Prostate gland (tissue), 2 donors: ENCODE measurements around the gene POU6F2.

ENCODE experiments used
- POLR2A ChIP-seq: fragments of 450-650 bp; IDR thresholded peaks from one replicate; pipeline ENCODE4 v1.6.1; 2016; ENCODE audit warnings: antibody characterized with exemption, mild to moderate bottlenecking
- POLR2AphosphoS5 ChIP-seq: sonication (generic); formaldehyde crosslinking; IDR thresholded peaks from one replicate; pipeline ENCODE4 v1.6.1; 2017; ENCODE audit warnings: antibody characterized with exemption
- TF ChIP-seq, protein P1 (sequence below), 4 experiments: fragments of 200-600 bp in 2 of 4; fragments of 450-650 bp in 2 of 4; sonication (generic) in 2 of 4; IDR thresholded peaks; 1 replicate in 3 of 4; 2 replicates in 1 of 4; pipeline ENCODE4 v1.5.1; 2016 to 2019; ENCODE audit warnings: antibody characterized with exemption in 4 of 4, mild to moderate bottlenecking in 2 of 4, moderate library complexity in 2 of 4

DNA sequence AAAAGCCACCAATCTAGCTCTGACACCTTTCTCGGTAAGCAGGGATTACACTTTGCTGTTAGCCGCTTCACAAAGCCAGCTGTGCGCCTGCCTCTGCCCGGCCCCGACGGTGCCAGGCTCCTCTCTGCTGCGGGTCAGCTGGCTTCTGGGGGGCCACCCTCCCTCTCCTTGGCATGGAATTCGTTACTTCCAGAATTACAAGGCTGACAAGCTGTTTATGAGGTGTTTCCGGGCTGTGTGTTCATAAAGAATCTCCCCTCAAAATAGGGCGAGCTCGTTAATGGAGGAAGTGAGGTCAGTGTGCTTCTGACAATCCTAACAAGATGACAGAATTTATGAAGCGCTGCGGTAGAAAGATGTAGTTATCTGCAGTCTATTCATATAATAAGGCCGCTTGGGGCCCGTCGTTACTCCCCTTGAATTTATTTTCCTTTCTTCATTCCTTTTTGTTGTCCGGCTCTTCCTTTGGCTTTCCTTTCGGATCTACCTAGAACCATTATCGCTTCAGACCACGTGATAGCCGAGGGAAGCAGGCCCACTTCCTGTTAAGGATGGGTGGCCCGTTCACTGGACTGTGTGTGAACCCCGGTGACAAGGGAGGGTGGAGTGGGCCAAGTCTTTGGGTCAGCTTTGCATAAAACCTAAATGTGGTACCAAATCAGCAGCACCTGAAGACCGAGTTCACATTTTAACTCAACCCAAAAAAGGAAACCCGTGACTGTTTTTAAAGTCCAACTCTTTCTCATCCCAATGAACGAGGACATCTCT lies 315.5 kb downstream of the POU6F2 start:
- TF ChIP-seq POLR2A, result no peak
- TF ChIP-seq, protein P1, sequence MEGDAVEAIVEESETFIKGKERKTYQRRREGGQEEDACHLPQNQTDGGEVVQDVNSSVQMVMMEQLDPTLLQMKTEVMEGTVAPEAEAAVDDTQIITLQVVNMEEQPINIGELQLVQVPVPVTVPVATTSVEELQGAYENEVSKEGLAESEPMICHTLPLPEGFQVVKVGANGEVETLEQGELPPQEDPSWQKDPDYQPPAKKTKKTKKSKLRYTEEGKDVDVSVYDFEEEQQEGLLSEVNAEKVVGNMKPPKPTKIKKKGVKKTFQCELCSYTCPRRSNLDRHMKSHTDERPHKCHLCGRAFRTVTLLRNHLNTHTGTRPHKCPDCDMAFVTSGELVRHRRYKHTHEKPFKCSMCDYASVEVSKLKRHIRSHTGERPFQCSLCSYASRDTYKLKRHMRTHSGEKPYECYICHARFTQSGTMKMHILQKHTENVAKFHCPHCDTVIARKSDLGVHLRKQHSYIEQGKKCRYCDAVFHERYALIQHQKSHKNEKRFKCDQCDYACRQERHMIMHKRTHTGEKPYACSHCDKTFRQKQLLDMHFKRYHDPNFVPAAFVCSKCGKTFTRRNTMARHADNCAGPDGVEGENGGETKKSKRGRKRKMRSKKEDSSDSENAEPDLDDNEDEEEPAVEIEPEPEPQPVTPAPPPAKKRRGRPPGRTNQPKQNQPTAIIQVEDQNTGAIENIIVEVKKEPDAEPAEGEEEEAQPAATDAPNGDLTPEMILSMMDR (IDR thresholded peaks at IDR 0.05), result no peak
- no peak for TF ChIP-seq POLR2AphosphoS5
